Testis (tissue), 3 donors: ENCODE measurements around the gene CDKN1C. TPM values are rescaled to one million over a fixed set of nuclear protein-coding genes. Genes with fewer than 3 reads are reported as not detected.

Experiments used
- DNase-seq: peaks from one replicate; pipeline ENCODE4 v3.0.0-alpha.2; 2019
- H3K27ac ChIP-seq, 2 donors: fragments of 200-600 bp; sonication (generic); one replicate each; pipeline ENCODE4 v1.5.1; 2019
- H3K27me3 ChIP-seq: fragments of 200-600 bp; sonication (generic); one replicate; pipeline ENCODE4 v1.5.1; 2019
- H3K36me3 ChIP-seq: fragments of 200-600 bp; sonication (generic); one replicate; pipeline ENCODE4 v1.5.1; 2017; ENCODE audit warnings: low read depth; ENCODE audit errors: missing control alignments
- H3K4me1 ChIP-seq: fragments of 200-600 bp; sonication (generic); one replicate; pipeline ENCODE4 v1.5.1; 2019
- H3K4me3 ChIP-seq, 2 donors: fragments of 200-600 bp; sonication (generic); one replicate each; pipeline ENCODE4 v1.5.1; 2017 to 2019
- H3K9me3 ChIP-seq: fragments of 200-600 bp; sonication (generic); one replicate; pipeline ENCODE4 v1.5.1; 2017
- CTCF ChIP-seq, 3 experiments: fragments of 450-650 bp in 2 of 3; fragments of 200-600 bp in 1 of 3; sonication (generic) in 1 of 3; IDR thresholded peaks; one replicate each; pipeline ENCODE4 v1.5.1; 2016 to 2019; ENCODE audit warnings: antibody characterized with exemption in 3 of 3, mild to moderate bottlenecking in 2 of 3, moderate library complexity in 1 of 3
- POLR2A ChIP-seq: fragments of 450-650 bp; IDR thresholded peaks from one replicate; pipeline ENCODE4 v1.6.1; 2017; ENCODE audit warnings: antibody characterized with exemption, mild to moderate bottlenecking, moderate library complexity
- WGBS, 2 donors: methylation state at CpG; one replicate each; pipeline ENCODE4 v1.1.5; 2018; 5-methylcytosine and 5-hydroxymethylcytosine counted together
- intact Hi-C: fragments of 100-400 bp; cut with DNase I; formaldehyde crosslinking; loops from one replicate; pipeline ENCODE4 v1.15.1; 2023; ENCODE audit warnings: low total_unique reads
- polyA plus RNA-seq: library from polyadenylated mRNA; stranded (reverse); fragments of 350-450 nt; fragmentation: Illumina TruSeq; extraction: RNeasy Lipid Tissue Mini Kit (QIAGEN cat#74804); gene quantifications from one replicate; pipeline ENCODE4 v1.2.3, GENCODE V29; 2014; ENCODE audit warnings: low read depth, low replicate concordance; ENCODE audit not compliant: insufficient read depth
- total RNA-seq, 2 donors: library from RNA; depleted of rRNA; stranded (reverse); fragments of >200 nt; gene quantifications; one replicate each; pipeline ENCODE4 v1.2.3, GENCODE V29; 2016

Gene CDKN1C
- total and polyA plus RNA-seq, 3 donors from 2014 or later: 15.2 to 34.9 (median 24.3) TPM

GRCh38 chr11:2932850-2933251, 47.3 kb upstream of the CDKN1C start:
- H3K27ac ChIP-seq: no peak overlapping the region
- no peak for DNase-seq
- peaks cover 12% of the 10 kb centered on the region for H3K4me1 ChIP-seq
- intact Hi-C loops: no loop called here
- H3K4me3 ChIP-seq: no peak overlapping the region
- no peaks in the 10 kb centered on the region for H3K36me3 ChIP-seq
- 58 to 77% methylated on average over 2 to 15 of the region's 15 CpGs for WGBS, 2 donors
- no peaks in the 10 kb centered on the region for H3K27me3 ChIP-seq
- no peaks in the 10 kb centered on the region for H3K9me3 ChIP-seq
- TF ChIP-seq CTCF (IDR thresholded peaks at IDR 0.05) (no peak), POLR2A (no peak)

- Histone ChIP-seq H3K9me3 (no peaks in the 10 kb centered on the region), H3K36me3 (no peaks in the 10 kb centered on the region), H3K4me3 (no peak overlapping the region), H3K27ac (no peak overlapping the region), H3K27me3 (no peaks in the 10 kb centered on the region), H3K4me1 (peaks cover 12% of the 10 kb centered on the region)
- intact Hi-C loops: no loop called here
- DNase-seq: no peak
- WGBS, 2 donors: 69 to 86% methylated on average over 4 to 11 of the region's 13 CpGs
- TF ChIP-seq CTCF (IDR thresholded peaks at IDR 0.05): no peak
- no peak for TF ChIP-seq POLR2A
Observed at GRCh38 chr11:2931771-2932738, 46.5 kb upstream of the CDKN1C start.

- no peak for DNase-seq
- Histone ChIP-seq H3K9me3 (no peaks in the 10 kb centered on the region), H3K4me1 (peaks cover 12% of the 10 kb centered on the region), H3K36me3 (no peaks in the 10 kb centered on the region), H3K4me3 (no peak overlapping the region), H3K27me3 (no peaks in the 10 kb centered on the region), H3K27ac (no peak overlapping the region)
- intact Hi-C loops: no loop called here
- TF ChIP-seq CTCF (IDR thresholded peaks at IDR 0.05) (no peak), POLR2A (no peak)
- WGBS, 2 donors: 71 to 80% methylated on average over 4 of the region's 4 CpGs
Observed at GRCh38 chr11:2931420-2931746, 45.8 kb upstream of the CDKN1C start.

GRCh38 chr11:2930704-2931419, 45.3 kb upstream of the CDKN1C start:
- Histone ChIP-seq H3K4me1 (peaks cover 12% of the 10 kb centered on the region), H3K9me3 (no peaks in the 10 kb centered on the region), H3K27ac (no peak overlapping the region), H3K27me3 (no peaks in the 10 kb centered on the region), H3K36me3 (no peaks in the 10 kb centered on the region), H3K4me3 (no peak overlapping the region)
- 19 to 54% methylated on average over 10 to 21 of the region's 21 CpGs for WGBS, 2 donors
- intact Hi-C loops: no loop called here
- DNase-seq: peak; percentile 69
- TF ChIP-seq CTCF (IDR thresholded peaks at IDR 0.05): peak; percentile 6 to 53 (median 50)
- TF ChIP-seq POLR2A: no peak
